Measurements from ENCODE around the gene R3HDM2.

R3HDM2 gene

GRCh38 chr12:57225680-57226210 is 205.1 kb downstream of the R3HDM2 start:
- no peak overlapping the region for H3K14ac ChIP-seq (ENCODE audit: low read length)
- H3K27me3 ChIP-seq (ENCODE audit: insufficient read depth, low read length) = peaks cover 63% of the 10 kb centered on the region
- H4K12ac ChIP-seq (ENCODE audit: low read depth, low read length) = no peak overlapping the region
- no peak overlapping the region for H3K9ac ChIP-seq (ENCODE audit: low read length)
- DNase-seq = no peak
- peaks cover 11% of the 10 kb centered on the region for H3K79me1 ChIP-seq (ENCODE audit: low read length)
- no peak overlapping the region for H2BK5ac ChIP-seq (ENCODE audit: low read depth, low read length, poor library complexity)
- WGBS (ENCODE audit: extremely low coverage, insufficient coverage, insufficient read length) = no CpG with 5 or more reads among the region's 18 CpGs
- H2AFZ ChIP-seq (ENCODE audit: insufficient read depth, low read length, poor library complexity) = no peak overlapping the region
- H3K4me3 ChIP-seq (ENCODE audit: low read depth, low read length) = no peak overlapping the region
- H2BK120ac ChIP-seq (ENCODE audit: insufficient read depth, low read length, poor library complexity) = no peak overlapping the region
- no peak overlapping the region for H3K18ac ChIP-seq (ENCODE audit: low read length)
- H3K79me2 ChIP-seq (ENCODE audit: control insufficient read depth, insufficient read depth, low read length, poor library complexity) = peaks cover 12% of the 10 kb centered on the region
- no peak overlapping the region for H4K8ac ChIP-seq (ENCODE audit: low read depth, low read length)
- H3K23ac ChIP-seq (ENCODE audit: low read length) = no peak overlapping the region
- H2BK12ac ChIP-seq (ENCODE audit: low read length) = no peak overlapping the region
- peaks cover 14 to 15% of the 10 kb centered on the region in 2 experiments for H3K4me1 ChIP-seq (ENCODE audit: control insufficient read depth in 1 of 2, insufficient read depth in 2 of 2, low read length in 2 of 2)
- no peak overlapping the region for H3K4ac ChIP-seq (ENCODE audit: low read depth, low read length)
- peaks cover 13% of the 10 kb centered on the region for H3K9me3 ChIP-seq (ENCODE audit: insufficient read depth, low read depth, low read length)
- no peak overlapping the region for H3K4me2 ChIP-seq (ENCODE audit: low read length)
- no peak overlapping the region for H3K27ac ChIP-seq (ENCODE audit: low read depth, low read length)
- H3K36me3 ChIP-seq (ENCODE audit: control insufficient read depth in 1 of 2, insufficient read depth in 2 of 2, low read length in 2 of 2) = peaks cover 0 to under 1% of the 10 kb centered on the region in 2 experiments
- H4K91ac ChIP-seq (ENCODE audit: low read depth, low read length) = no peak overlapping the region
- H2AK5ac ChIP-seq (ENCODE audit: low read length) = no peak overlapping the region

- Histone ChIP-seq H3K79me2 (ENCODE audit: control insufficient read depth, insufficient read depth, low read length, poor library complexity) (peaks cover 6% of the 10 kb centered on the region), H3K4me1 (ENCODE audit: control insufficient read depth in 1 of 2, insufficient read depth in 2 of 2, low read length in 2 of 2) (peaks cover 8% of the 10 kb centered on the region in 2 experiments), H4K12ac (ENCODE audit: low read depth, low read length) (no peak overlapping the region), H2AK5ac (ENCODE audit: low read length) (no peak overlapping the region), H3K23ac (ENCODE audit: low read length) (no peak overlapping the region), H2BK120ac (ENCODE audit: insufficient read depth, low read length, poor library complexity) (no peak overlapping the region), H3K18ac (ENCODE audit: low read length) (no peak overlapping the region), H3K27me3 (ENCODE audit: insufficient read depth, low read length) (peaks cover 67% of the 10 kb centered on the region), H2BK12ac (ENCODE audit: low read length) (no peak overlapping the region), H2BK5ac (ENCODE audit: low read depth, low read length, poor library complexity) (no peak overlapping the region), H3K9me3 (ENCODE audit: insufficient read depth, low read depth, low read length) (peaks cover 13% of the 10 kb centered on the region), H3K14ac (ENCODE audit: low read length) (no peak overlapping the region), H3K4me2 (ENCODE audit: low read length) (peak overlapping the region; percentile 38), H4K8ac (ENCODE audit: low read depth, low read length) (no peak overlapping the region), H4K91ac (ENCODE audit: low read depth, low read length) (no peak overlapping the region), H3K36me3 (ENCODE audit: control insufficient read depth in 1 of 2, insufficient read depth in 2 of 2, low read length in 2 of 2) (no peaks in the 10 kb centered on the region), H3K4me3 (ENCODE audit: low read depth, low read length) (no peak overlapping the region), H3K4ac (ENCODE audit: low read depth, low read length) (no peak overlapping the region), H3K9ac (ENCODE audit: low read length) (no peak overlapping the region), H2AFZ (ENCODE audit: insufficient read depth, low read length, poor library complexity) (no peak overlapping the region), H3K27ac (ENCODE audit: low read depth, low read length) (no peak overlapping the region), H3K79me1 (ENCODE audit: low read length) (peaks cover 6% of the 10 kb centered on the region)
- DNase-seq = peak in 1 of 2 donors; percentile 54
- WGBS (ENCODE audit: extremely low coverage, insufficient coverage, insufficient read length) = no CpG with 5 or more reads among the region's 61 CpGs
Measured at GRCh38 chr12:57224973-57225679, 205.7 kb downstream of the R3HDM2 start.

- no peak overlapping the region for H3K27ac ChIP-seq (ENCODE audit: low read depth, low read length)
- no peaks in the 10 kb centered on the region for H3K79me2 ChIP-seq (ENCODE audit: control insufficient read depth, insufficient read depth, low read length, poor library complexity)
- no peak overlapping the region for H2AK5ac ChIP-seq (ENCODE audit: low read length)
- H4K91ac ChIP-seq (ENCODE audit: low read depth, low read length) = no peak overlapping the region
- H2BK12ac ChIP-seq (ENCODE audit: low read length) = no peak overlapping the region
- H3K9ac ChIP-seq (ENCODE audit: low read length) = no peak overlapping the region
- no peaks in the 10 kb centered on the region for H3K79me1 ChIP-seq (ENCODE audit: low read length)
- no peak overlapping the region for H3K23ac ChIP-seq (ENCODE audit: low read length)
- no peak overlapping the region for H2BK5ac ChIP-seq (ENCODE audit: low read depth, low read length, poor library complexity)
- no peak overlapping the region for H3K14ac ChIP-seq (ENCODE audit: low read length)
- H4K8ac ChIP-seq (ENCODE audit: low read depth, low read length) = no peak overlapping the region
- peaks cover 73% of the 10 kb centered on the region for H3K27me3 ChIP-seq (ENCODE audit: insufficient read depth, low read length)
- no peak overlapping the region for H3K18ac ChIP-seq (ENCODE audit: low read length)
- WGBS (ENCODE audit: extremely low coverage, insufficient coverage, insufficient read length) = no CpG with 5 or more reads among the region's 30 CpGs
- H2AFZ ChIP-seq (ENCODE audit: insufficient read depth, low read length, poor library complexity) = no peak overlapping the region
- H3K4me3 ChIP-seq (ENCODE audit: low read depth, low read length) = no peak overlapping the region
- H3K9me3 ChIP-seq (ENCODE audit: insufficient read depth, low read depth, low read length) = peaks cover 14% of the 10 kb centered on the region
- H2BK120ac ChIP-seq (ENCODE audit: insufficient read depth, low read length, poor library complexity) = no peak overlapping the region
- H4K12ac ChIP-seq (ENCODE audit: low read depth, low read length) = no peak overlapping the region
- DNase-seq = no peak
- no peak overlapping the region for H3K4ac ChIP-seq (ENCODE audit: low read depth, low read length)
- H3K4me1 ChIP-seq (ENCODE audit: control insufficient read depth in 1 of 2, insufficient read depth in 2 of 2, low read length in 2 of 2) = peaks cover 6 to 7% of the 10 kb centered on the region in 2 experiments
- peak overlapping the region; percentile 38 for H3K4me2 ChIP-seq (ENCODE audit: low read length)
- no peaks in the 10 kb centered on the region for H3K36me3 ChIP-seq (ENCODE audit: control insufficient read depth in 1 of 2, insufficient read depth in 2 of 2, low read length in 2 of 2)
Measured at GRCh38 chr12:57224278-57224972, 206.4 kb downstream of the R3HDM2 start.

- no peak overlapping the region for H2AFZ ChIP-seq (ENCODE audit: insufficient read depth, low read length, poor library complexity)
- no peak overlapping the region for H3K9ac ChIP-seq (ENCODE audit: low read length)
- H2AK5ac ChIP-seq (ENCODE audit: low read length) = no peak overlapping the region
- H3K14ac ChIP-seq (ENCODE audit: low read length) = no peak overlapping the region
- no peak overlapping the region for H3K27ac ChIP-seq (ENCODE audit: low read depth, low read length)
- H3K4ac ChIP-seq (ENCODE audit: low read depth, low read length) = no peak overlapping the region
- no peak overlapping the region for H4K8ac ChIP-seq (ENCODE audit: low read depth, low read length)
- no peaks in the 10 kb centered on the region for H3K36me3 ChIP-seq (ENCODE audit: control insufficient read depth in 1 of 2, insufficient read depth in 2 of 2, low read length in 2 of 2)
- H2BK5ac ChIP-seq (ENCODE audit: low read depth, low read length, poor library complexity) = no peak overlapping the region
- no peak overlapping the region for H3K23ac ChIP-seq (ENCODE audit: low read length)
- no peak for DNase-seq
- H3K27me3 ChIP-seq (ENCODE audit: insufficient read depth, low read length) = peaks cover 82% of the 10 kb centered on the region
- H3K79me2 ChIP-seq (ENCODE audit: control insufficient read depth, insufficient read depth, low read length, poor library complexity) = no peaks in the 10 kb centered on the region
- WGBS (ENCODE audit: extremely low coverage, insufficient coverage, insufficient read length) = no CpG with 5 or more reads among the region's 22 CpGs
- no peak overlapping the region for H4K12ac ChIP-seq (ENCODE audit: low read depth, low read length)
- H4K91ac ChIP-seq (ENCODE audit: low read depth, low read length) = no peak overlapping the region
- H2BK120ac ChIP-seq (ENCODE audit: insufficient read depth, low read length, poor library complexity) = no peak overlapping the region
- H3K4me1 ChIP-seq (ENCODE audit: control insufficient read depth in 1 of 2, insufficient read depth in 2 of 2, low read length in 2 of 2) = peaks cover 6 to 7% of the 10 kb centered on the region in 2 experiments
- no peaks in the 10 kb centered on the region for H3K79me1 ChIP-seq (ENCODE audit: low read length)
- H2BK12ac ChIP-seq (ENCODE audit: low read length) = no peak overlapping the region
- H3K18ac ChIP-seq (ENCODE audit: low read length) = no peak overlapping the region
- peaks cover 15% of the 10 kb centered on the region for H3K9me3 ChIP-seq (ENCODE audit: insufficient read depth, low read depth, low read length)
- H3K4me2 ChIP-seq (ENCODE audit: low read length) = no peak overlapping the region
- no peak overlapping the region for H3K4me3 ChIP-seq (ENCODE audit: low read depth, low read length)
Measured at GRCh38 chr12:57223191-57224165, 207.4 kb downstream of the R3HDM2 start.

Measured in trophoblast cell (in vitro differentiated cells and primary cell).